HG03432 (cell line): Measurements from ENCODE around the gene ZNF830.
"Not testable (repeated sequence)": the region's sequence is repeated elsewhere in the genome, so short reads cannot be mapped to it uniquely, and the experiment has no call there.

Experiments used
- ATAC-seq: cut with Tn5 transposase; IDR thresholded peaks from one replicate; pipeline ENCODE4 v1.9.1; 2021; ENCODE audit warnings: mild to moderate bottlenecking, moderate library complexity; ENCODE audit not compliant: unreplicated experiment

The ZNF830 gene

DNA sequence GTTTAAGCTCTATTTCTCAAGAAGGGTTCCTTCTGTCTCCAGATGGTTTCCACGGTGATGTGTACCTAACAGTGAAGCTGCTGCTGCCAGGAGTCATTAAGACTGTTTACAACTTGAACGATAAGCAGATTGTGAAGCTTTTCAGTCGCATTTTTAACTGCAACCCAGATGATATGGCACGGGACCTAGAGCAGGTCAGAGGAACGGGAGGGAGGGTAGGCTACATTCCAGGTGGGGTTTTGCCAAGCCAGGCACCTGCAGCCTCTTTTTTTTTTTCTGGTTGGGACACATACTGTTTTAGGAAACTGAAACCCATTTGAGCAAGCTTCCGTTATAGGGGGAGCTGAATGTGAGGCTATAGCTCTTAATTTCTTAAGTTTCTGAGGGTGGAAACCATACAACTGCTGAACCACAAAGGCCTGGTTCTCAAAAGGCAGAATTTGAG, 29.6 kb downstream of the ZNF830 start:
- ATAC-seq, result no peak

DNA sequence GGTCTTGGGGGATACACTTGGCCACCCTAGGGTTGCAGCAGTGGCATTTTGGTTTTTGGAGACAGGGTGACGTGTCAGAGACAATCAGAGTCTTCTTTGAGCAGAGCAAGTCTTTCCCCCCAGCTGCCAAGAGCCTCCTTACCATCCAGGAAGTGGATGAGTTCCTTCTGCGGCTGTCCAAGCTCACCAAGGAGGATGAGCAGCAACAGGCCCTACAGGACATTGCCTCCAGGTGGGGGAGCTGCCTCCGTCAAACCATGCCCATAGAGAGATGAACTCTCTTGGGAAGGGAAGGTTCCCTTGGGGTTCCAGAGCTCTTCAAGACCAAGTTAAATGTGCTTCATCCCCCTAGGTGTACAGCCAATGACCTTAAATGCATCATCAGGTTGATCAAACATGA, 30.3 kb downstream of the ZNF830 start:
- no peak for ATAC-seq

DNA sequence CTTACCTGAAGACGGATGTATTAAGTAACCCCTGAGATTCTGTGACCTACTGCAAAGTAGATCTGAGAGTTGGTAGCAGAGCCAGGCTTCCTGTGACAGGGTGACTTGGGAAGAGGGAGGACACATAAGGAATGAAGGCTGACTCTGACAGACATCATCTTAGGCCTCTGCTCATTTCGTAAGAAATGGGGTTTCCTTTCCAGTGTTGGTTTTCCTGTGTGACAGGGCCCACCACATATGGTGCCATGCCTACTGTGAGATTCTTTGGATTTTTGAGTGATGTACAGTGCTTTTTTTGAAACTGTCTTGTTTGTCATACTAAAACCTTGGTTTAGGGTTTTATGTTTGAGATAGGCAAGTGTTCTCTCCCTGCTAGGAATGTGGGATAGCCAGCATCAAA, 31.7 kb downstream of the ZNF830 start:
- ATAC-seq, result no peak

DNA sequence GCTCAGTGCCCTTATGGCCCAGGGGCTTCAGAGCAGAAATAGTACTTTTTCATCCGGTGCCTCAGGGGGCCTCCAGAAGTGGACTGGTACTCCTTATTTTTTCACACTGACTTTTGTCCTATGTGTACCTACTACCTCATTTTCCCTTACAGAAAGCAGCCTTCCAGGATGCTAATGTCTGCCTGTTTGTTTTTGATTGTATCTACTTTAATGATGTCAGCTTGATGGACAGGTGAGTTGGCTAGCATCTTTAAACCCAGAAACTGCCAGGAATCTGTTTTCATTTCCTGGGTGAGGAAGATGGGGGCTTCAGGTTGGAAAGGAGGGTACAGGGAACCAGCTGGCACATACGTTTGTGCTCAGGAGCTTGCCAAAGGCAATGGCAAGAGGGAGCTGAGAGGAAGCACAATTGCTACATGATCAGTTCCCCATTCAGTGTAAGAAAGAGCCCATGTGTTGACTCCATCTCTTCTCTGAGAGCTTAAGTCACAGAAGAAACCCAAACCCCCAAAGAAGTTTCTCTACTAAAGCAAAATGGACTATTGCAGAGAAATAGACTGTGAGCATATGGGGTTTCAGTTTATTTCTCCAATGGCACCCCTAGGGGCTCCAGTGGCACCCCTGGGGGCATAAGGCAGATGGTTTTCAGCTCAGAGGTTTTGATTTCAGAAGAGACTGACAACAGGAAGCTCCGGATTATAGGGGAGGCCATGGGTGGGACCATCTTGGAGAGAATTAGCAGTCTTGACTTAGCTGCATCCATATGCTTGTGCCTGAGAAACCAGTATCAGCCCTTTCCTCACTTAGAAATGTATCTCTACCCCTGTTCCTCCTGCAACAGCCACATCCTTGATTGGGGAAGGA, 35.3 kb downstream of the ZNF830 start:
- ATAC-seq, result no peak

DNA sequence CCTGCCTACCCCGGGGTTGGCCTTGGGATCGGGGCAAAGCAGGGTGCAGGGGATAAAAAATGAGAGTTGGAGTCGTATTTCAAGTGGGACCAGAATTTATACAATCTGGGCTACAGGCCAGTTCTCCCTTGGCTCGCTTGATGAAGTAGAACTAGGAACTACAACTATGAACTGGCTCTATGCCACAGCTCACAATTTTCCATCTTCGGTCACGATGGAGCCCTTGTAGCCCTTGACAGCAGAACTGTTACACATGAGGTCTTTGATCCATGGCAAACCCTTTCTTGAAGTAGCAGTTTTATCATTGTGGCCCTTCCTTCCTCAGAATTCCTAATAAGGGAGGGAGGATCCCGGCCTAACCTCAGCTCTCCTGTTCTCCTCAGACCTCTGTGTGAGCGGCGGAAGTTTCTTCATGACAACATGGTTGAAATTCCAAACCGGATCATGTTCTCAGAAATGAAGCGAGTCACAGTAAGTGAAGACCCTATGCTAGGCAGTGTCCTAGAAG, 36.1 kb downstream of the ZNF830 start:
- ATAC-seq, result no peak

DNA sequence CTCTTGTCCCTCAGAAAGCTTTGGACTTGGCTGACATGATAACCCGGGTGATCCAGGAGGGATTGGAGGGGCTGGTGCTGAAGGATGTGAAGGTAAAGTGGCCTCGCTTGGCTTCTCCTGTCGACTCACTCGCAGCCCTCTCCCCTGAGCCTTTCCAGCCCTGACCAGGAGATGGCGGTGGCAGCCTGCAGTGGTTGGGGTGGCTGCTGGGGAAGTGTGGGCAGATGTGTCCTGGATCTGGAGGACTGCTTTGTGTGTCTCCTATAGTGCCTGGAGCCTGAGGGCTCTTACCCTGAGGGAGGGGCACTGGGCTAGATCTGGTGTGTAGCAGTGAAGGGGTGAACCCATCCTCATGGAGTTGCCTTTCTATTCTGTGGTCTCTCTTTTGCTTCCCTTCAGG, 36.9 kb downstream of the ZNF830 start:
- no peak for ATAC-seq

DNA sequence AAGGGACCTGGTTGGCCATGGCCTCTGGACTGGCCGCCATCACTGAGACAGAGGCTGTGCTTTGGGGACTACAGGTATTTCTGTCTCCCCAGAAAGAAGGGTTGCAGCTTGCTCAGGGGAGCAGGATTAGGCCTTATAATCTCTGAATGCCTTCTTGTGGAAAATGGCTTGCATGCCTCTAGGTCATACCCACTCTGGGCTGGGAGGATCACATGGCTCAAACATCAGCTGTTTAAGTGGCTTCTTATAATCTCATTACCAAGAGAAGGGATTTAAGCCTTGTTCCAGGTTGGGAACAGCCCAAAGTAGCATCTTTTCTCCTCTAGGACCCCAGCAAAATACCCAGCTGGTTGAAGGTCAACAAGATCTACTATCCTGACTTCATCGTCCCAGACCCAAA, 38.1 kb downstream of the ZNF830 start:
- ATAC-seq, result no peak

DNA sequence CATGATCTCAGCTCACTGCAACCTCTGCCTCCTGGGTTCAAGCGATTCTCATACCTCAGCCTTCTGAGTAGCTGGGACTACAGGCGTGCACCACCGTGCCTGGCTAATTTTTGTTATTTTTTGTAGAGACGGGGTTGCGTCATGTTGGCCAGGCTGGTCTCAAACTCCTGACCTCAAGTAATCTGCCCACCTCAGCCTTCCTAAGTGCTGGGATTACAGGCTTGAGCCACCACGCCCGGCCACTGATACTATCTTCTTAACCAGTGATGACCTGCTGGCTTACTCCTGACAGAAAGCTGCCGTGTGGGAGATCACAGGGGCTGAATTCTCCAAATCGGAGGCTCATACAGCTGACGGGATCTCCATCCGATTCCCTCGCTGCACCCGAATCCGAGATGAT, 39.6 kb downstream of the ZNF830 start:
- ATAC-seq, result not testable (repeated sequence)

DNA sequence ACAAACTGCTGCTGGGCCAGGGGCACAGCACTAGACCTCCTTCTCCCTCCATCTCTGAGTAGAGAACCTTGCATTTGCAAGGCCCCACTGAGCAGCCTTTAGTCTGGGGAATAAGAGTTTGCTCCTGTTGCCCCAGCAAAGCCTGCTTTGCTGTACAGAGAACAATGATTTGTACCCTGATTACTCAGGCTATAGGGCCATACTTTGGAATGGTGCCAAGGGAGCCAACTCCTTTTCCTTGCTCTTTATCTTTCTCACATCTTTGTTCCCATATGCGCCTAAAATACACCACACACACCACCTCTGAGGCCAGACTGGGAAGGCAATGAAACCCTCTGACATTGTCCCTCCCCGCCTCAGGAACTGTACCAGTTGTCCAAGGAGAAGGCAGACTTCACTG, 40.2 kb downstream of the ZNF830 start:
- no peak for ATAC-seq

DNA sequence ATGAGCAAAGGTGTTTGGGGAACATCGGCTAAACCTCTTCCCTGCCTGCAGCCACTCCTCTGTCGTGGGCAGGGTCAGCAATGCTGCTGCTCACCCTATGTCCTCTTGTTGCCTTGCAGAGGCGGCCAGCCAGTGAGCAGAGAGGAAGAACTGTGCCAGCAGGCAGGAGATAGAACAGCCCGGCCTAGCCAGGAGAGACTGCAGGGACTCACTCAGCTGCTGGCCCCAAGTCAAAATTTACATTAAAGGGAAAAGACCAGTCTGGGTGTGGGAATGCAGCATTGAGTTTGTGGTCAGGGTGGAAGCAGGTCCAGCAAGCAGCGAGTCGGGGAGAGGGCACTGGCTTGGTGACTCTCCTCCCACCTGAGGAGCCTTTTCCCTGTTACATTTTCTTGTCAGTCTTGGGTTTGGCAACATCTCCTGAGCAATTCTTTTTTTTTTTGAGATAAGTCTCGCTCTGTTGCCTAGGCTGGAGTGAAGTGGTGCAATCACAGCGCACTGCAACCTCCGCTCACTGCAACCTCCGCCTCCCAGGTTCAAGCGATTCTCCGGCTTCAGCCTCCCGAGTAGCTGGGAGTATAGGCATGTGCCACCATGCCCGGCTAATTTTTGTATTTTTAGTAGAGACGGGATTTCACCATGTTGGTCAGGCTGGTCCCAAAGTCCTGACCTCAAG, 41.7 kb downstream of the ZNF830 start:
- no peak for ATAC-seq

DNA sequence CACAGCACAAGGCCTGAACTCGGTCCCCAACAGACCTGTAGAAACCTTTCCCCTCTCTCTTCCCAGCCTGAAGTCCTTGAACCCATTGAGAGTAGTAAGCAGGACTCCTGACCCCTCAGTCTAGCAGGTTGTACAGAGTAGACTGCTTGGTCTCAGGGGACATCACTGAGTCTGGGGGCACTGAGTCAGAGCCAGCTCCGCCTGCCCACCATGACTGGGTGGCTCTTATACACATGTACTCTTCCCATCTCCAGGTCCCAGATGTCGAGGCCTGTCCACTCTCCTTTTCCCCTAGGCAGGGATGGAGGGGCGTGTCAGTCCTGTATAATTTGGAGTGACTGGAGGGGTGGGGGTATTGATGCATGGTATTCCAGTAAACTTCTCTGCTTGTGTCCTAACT, 42.4 kb downstream of the ZNF830 start:
- no peak for ATAC-seq

DNA sequence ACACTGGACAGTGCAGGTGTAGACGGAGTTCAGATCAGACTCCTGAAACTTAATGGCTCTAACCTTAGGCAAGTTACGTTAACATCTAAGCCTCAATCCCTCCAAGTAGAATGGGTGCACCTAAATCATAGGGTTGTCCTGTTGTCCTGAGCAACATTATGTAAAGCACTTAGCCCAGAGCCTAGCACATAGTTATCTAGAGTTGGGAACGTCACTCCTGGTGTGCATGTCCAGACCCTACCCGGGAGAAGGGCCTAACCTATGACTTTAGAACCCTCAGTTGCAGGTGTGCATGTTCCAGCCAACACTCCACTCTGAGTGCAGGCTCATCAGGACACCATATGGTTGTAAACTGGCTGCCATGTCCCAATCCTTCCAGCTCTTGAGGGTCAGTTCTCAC, 45.0 kb downstream of the ZNF830 start:
- ATAC-seq, result no peak

DNA sequence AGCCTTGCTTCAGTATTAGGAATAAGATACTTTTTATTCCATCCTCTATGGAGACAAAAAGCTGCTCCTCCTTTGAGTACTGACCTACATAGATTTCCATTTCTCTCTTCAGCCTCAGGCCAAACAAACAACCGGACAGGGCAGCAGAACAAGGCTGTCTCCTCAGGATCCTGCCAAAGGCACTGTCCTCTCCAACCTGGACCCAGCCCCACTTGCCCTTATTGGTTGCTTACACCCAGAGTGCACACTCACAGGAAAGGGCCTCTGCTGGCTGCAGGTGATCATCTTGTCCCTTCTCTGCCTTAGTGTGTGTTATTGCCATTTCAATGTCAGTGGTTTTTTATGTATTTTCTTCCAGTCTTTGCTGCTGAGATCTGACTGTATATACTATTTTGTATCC, 45.6 kb downstream of the ZNF830 start:
- ATAC-seq, result no peak

DNA sequence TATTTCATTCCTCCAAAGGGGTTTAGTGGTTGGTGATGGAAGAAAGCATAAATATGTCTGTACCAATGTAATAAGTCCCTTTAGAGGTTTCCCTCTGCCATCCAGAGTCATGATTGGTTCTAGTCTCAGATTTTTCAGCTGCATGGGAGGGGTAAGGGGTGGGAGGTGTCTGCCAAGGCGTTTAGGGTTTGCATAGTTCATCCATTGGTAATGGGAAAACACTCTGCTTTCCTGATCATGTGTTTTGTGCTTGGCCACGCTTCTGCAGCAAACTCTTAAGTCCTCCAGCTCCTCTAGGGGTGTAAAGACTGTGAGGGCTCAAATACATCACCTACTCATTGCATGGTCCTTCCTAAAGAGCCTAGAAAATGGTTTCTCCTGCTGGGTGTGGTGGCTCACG, 48.8 kb downstream of the ZNF830 start:
- ATAC-seq, result no peak

DNA sequence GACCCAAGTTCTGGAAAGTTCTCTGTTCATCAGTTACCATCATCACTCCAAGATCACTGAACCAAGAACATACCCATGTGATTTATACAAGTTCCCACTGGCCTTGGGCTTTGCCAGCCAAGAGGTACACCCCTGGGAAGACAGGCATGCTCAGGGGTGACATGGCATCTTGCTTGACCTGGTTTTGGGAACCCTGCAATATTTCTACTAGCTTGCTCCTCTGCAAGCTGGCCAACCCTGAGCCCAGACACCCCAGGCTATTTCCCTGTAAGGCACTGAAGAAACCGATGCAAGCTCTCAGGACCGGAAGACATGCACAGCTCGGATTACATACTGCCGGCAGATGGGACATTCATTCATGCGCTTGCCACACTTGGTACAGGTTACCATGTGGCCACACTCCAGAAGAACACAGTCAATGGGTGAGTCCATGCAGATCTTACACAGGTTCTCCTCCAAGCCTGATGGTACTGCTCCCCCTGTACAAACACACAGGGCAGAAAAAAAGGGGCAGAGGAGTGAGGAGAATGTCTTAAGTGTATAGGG, 50.4 kb downstream of the ZNF830 start:
- no peak for ATAC-seq
